Stomach smooth muscle (tissue), 2 donors: ENCODE measurements around the gene PRRG2.

Experiments used
- H3K27ac ChIP-seq: one replicate; pipeline ENCODE4 v1.7.0; 2013; ENCODE audit warnings: mild to moderate bottlenecking, low read length, inconsistent platforms
- H3K27me3 ChIP-seq, 2 donors: one replicate each; pipeline ENCODE4 v1.7.0; 2013; ENCODE audit warnings: low read length in 2 of 2; ENCODE audit not compliant: insufficient read depth in 2 of 2, control insufficient read depth in 1 of 2
- H3K36me3 ChIP-seq, 2 donors: one replicate each; pipeline ENCODE4 v1.7.0; 2013; ENCODE audit warnings: low read length in 2 of 2; ENCODE audit not compliant: control insufficient read depth in 2 of 2, insufficient read depth in 2 of 2
- H3K4me1 ChIP-seq: one replicate; pipeline ENCODE4 v1.7.0; 2013; ENCODE audit warnings: low read length; ENCODE audit not compliant: control insufficient read depth, insufficient read depth
- H3K4me3 ChIP-seq, 2 donors: one replicate each; pipeline ENCODE4 v1.7.0; 2013; ENCODE audit warnings: low read length in 2 of 2
- H3K9ac ChIP-seq, 2 donors: one replicate each; pipeline ENCODE4 v1.7.0; 2013; ENCODE audit warnings: low read length in 2 of 2, mild to moderate bottlenecking in 1 of 2
- H3K9me3 ChIP-seq, 2 donors: one replicate each; pipeline ENCODE4 v1.7.0; 2013; ENCODE audit warnings: low read length in 2 of 2; ENCODE audit not compliant: control insufficient read depth in 2 of 2
- donor health status: healthy.
- donor health status: Pancreatic carcinoma.

PRRG2 gene

DNA sequence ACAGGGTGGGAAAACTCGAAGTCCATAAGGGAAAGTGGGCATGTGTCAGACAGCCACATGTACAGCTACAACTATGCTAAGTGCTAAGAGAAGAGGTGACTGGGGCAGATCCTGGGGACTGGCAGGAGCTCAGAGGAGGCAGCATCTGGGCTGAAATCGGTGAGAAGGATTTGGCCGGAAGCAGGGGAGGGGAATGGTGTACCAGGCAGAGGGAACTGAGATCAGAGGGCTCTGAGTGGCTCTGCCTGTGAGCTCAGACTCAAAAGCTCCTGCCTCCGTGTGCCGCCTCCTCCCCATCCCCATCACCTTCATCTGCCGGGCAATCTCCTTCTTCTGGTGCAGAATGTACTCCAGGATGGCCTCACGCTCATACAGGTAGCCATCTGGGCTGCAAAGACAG, 22.5 kb upstream of the PRRG2 start:
- Histone ChIP-seq H3K9me3 (no peaks in the 10 kb centered on the region), H3K4me3 (no peak overlapping the region), H3K36me3 (peaks cover 24 to 35% of the 10 kb centered on the region in 2 donors), H3K27me3 (no peaks in the 10 kb centered on the region), H3K9ac (no peak overlapping the region), H3K27ac (no peak overlapping the region), H3K4me1 (peaks cover 15% of the 10 kb centered on the region)

DNA sequence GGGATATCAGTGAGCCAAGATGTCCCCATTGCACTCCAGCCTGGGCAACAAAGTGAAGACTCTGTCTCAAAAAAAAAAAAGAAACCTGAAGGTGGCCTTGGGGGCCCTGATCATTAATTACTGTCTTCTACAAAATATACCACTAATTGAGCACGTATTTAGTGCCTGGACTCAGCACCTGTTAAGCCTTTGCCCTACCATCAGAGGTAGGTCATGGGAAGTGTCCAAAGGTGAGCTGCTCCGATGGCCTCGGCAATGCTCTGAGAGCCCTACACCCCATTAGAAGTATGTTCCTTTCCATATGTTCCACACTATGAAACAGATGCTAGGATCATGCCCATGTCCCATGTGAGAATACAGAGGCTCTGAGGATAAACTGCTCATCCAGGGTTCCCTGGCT, 21.7 kb upstream of the PRRG2 start:
- Histone ChIP-seq H3K4me1 (peaks cover 17% of the 10 kb centered on the region), H3K27ac (no peak overlapping the region), H3K27me3 (no peaks in the 10 kb centered on the region), H3K9me3 (no peaks in the 10 kb centered on the region), H3K9ac (no peak overlapping the region), H3K4me3 (no peak overlapping the region), H3K36me3 (peaks cover 24 to 33% of the 10 kb centered on the region in 2 donors)

DNA sequence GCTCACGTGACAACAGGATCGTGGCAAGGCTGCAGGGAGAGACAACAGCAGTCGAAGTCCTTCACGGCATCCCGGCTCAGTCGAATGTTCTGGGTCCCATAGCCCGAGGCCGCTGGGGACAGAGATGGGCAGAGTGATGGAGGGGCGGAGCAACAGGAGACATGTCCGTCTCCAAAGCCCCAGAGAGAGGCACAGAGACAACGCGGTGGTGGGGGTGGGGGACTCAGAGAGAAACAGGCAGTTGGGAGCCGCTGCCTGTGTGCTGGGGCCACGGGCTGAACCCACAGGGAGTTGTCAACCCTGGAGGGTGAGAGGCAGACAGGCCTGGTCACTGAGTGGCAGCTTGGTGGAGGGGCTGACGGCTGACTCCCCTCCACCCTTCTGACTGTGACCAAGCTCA, 21.2 kb upstream of the PRRG2 start:
- no peak overlapping the region for H3K27ac ChIP-seq
- no peak overlapping the region for H3K4me3 ChIP-seq
- H3K36me3 ChIP-seq = peaks cover 24 to 30% of the 10 kb centered on the region in 2 donors
- H3K9ac ChIP-seq = no peak overlapping the region
- H3K9me3 ChIP-seq = no peaks in the 10 kb centered on the region
- peaks cover 21% of the 10 kb centered on the region for H3K4me1 ChIP-seq
- H3K27me3 ChIP-seq = no peaks in the 10 kb centered on the region

DNA sequence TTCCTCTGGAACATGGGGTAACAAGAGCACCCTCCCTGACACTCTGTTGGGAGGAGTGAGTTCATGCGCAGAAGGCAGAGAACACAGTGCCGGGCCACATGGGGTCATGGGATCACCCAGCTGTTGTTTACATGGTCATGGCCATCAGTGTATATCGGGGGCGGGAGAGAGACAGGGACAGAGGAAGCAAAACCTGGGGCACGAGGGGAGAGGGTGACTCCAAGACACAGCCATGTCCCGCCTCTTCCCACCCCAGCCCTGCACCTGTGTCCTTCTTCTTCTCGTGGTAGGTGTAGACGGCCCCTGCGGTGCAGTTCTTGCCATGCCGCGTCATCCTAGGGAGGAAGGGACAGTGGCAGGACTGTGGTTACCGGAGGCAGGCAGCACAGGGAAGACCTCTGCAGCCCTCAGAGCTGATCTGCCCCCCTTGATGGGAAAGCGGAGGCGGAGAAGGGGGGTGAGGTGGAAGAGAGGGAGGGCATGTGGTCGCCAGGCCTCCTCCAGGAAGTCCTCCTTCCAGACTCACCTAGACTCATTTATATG, 20.7 kb upstream of the PRRG2 start:
- Histone ChIP-seq H3K9me3 (no peaks in the 10 kb centered on the region), H3K9ac (no peak overlapping the region), H3K36me3 (peaks cover 24 to 29% of the 10 kb centered on the region in 2 donors), H3K27me3 (no peaks in the 10 kb centered on the region), H3K4me3 (no peak overlapping the region), H3K27ac (no peak overlapping the region), H3K4me1 (peaks cover 25% of the 10 kb centered on the region)

DNA sequence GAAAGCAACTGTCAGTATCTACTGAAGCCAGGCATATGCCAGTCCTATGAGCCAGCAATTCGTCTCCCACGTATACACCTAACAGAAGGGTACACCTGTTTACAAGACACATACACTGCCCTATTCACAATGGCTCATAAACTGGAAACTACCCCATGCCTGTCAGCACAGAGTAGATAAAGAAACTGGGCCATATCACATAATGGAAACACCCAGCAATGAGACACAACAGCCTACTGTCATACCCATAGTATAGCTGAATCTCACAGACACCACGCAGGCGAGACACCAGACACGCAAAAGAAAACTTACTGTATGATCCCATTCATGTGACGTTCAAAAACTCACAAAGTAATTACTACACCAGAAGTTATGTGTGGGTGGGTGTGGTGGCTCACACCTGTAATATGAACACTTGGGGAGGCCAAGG, 16.5 kb upstream of the PRRG2 start:
- Histone ChIP-seq H3K36me3 (peaks cover 7% of the 10 kb centered on the region in 2 donors), H3K9me3 (no peaks in the 10 kb centered on the region), H3K27ac (no peak overlapping the region), H3K4me3 (no peak overlapping the region), H3K27me3 (no peaks in the 10 kb centered on the region), H3K9ac (no peak overlapping the region), H3K4me1 (peaks cover 17% of the 10 kb centered on the region)

DNA sequence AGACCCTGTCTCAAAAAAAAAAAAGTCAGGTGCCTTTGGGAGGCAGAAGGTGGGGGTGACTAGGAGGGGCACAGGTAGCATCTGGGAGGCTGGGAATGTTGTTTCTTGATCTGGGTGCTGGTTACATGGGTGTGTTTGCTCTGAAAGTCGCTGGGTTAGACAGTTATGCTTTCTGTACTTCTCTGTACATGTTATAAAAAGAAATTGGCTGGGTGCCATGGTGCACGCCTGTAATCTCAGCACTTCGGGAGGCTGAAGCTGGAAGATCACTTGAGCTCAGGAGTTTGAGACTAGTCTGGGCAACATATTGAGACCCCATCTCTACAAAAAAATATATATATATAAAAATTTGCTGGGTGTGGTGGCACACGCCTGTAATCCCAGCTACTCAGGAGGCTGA, 15.9 kb upstream of the PRRG2 start:
- Histone ChIP-seq H3K4me1 (peaks cover 15% of the 10 kb centered on the region), H3K9ac (peak overlapping the region in 1 of 2 donors; percentile 13), H3K36me3 (peaks cover under 1 to 2% of the 10 kb centered on the region in 2 donors), H3K27me3 (no peaks in the 10 kb centered on the region), H3K9me3 (no peaks in the 10 kb centered on the region), H3K27ac (no peak overlapping the region), H3K4me3 (peak overlapping the region in 1 of 2 donors; percentile 8)

DNA sequence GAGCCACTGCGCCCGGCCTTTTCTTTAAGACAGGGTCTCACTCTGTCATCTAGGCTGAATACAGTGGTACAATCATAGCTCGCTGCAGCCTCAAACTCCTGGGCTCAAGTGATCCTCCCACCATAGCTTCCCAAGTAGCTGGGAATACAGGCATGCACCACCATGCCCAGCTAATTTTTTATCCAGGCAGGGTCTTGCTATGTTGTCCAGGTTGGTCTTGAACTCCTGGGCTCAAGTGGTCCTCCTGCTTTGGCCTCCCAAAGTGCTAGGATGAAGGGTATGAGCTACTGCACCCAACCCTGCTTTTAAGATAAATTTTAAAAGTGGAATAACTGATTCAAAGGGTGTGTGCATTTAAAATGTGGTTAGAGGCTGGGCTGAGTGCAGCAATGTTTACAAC, 14.8 kb upstream of the PRRG2 start:
- no peaks in the 10 kb centered on the region for H3K36me3 ChIP-seq
- no peaks in the 10 kb centered on the region for H3K27me3 ChIP-seq
- peaks cover 15% of the 10 kb centered on the region for H3K4me1 ChIP-seq
- H3K27ac ChIP-seq = no peak overlapping the region
- no peak overlapping the region for H3K4me3 ChIP-seq
- no peak overlapping the region for H3K9ac ChIP-seq
- H3K9me3 ChIP-seq = no peaks in the 10 kb centered on the region

DNA sequence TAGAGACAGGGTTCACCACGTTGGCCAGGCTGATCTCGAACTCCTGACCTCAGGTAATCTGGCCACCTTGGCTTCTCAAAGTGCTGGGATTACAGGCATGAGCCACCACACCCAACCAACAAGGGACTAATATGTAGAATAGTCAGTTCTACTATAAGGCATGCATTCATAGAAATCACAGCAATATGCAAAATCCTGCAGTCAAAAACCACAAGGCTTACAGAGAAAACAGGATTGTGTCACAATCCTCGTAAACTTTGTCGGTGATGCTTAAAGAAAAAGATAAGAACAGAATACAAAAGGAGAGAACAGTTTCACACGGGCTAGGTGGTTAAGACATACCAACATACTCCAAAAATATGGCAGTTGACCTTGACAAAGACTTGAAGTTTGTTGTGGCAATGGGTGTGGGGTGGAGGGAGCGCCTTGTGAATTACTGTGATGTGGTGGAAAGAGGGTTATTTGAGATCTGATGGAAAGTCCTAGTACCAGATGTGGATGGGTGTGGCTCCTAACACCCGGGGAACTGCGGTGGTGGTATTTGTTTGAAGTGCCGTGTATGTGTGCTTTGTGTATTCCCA, 13.2 kb upstream of the PRRG2 start:
- Histone ChIP-seq H3K36me3 (peaks cover 0 to under 1% of the 10 kb centered on the region in 2 donors), H3K4me3 (no peak overlapping the region), H3K27ac (no peak overlapping the region), H3K9ac (no peak overlapping the region), H3K4me1 (peaks cover 15% of the 10 kb centered on the region), H3K27me3 (no peaks in the 10 kb centered on the region), H3K9me3 (no peaks in the 10 kb centered on the region)

DNA sequence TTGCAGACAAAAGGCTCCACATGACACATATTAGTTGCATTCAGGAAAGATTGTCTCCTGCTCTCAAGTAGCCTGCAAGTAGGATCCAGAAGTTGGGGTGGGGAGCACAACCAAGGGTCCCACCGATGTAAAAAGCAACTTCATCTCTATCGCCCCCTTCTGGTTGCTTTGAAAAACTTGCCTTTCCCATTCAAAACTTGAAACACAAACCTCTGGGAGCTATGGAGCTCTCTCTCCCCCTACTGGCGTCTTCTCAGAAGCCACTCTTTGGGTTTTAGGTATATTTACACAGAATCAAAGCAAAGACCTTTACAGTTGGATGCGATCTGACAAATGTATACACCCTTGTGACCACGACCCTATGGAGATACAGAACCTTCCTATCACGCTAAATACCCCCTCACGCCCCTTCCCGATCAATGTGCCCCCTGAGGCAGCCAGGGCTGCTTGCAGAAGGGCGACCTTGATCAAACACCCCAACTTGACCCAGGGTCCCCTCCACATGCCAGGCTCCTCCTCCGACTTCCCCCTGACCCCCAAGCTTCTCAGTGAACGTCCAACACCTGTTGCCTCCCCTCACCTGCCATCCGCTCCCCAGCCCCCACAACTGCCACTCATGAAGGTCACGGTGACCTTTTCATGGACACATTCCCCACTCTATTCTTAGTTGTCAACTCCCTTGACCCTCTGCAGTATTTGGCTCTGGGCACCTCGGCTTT, 10.8 kb upstream of the PRRG2 start:
- no peak overlapping the region for H3K4me3 ChIP-seq
- H3K9ac ChIP-seq = no peak overlapping the region
- H3K27ac ChIP-seq = no peak overlapping the region

DNA sequence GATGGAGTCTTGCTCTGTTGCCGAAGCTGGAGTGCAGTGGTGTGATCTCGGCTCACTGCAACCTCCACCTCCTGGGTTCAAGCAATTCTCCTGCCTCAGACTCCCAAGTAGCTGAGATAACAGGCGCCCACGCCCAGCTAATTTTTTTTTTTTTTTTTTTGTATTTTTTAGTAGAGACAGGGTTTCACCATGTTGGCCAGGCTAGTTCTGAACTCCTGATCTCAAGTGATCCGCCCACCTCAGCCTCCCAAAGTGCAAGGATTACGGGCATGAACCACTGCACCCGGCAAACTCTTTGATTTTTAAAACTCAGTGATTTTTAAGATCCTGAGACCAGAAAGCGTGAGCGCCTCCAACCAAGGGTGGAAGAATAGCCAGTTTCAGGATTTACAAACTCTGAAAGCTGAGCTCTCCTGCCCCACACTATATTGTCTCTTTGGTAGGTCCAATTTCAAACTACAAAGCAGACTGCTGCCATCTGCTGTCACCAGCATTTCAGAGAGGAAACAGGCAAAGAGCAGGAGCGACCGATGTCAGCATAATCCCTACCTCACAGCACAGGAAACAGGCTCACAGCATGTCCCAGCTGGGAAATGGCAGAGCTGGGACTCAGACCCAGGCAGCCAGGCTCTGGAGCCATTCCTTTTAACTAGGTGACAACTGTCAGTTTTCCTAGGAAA, 10.0 kb upstream of the PRRG2 start:
- Histone ChIP-seq H3K4me1 (peaks cover 4% of the 10 kb centered on the region), H3K36me3 (peaks cover 7 to 10% of the 10 kb centered on the region in 2 donors), H3K9me3 (no peaks in the 10 kb centered on the region), H3K27ac (no peak overlapping the region), H3K9ac (no peak overlapping the region), H3K27me3 (no peaks in the 10 kb centered on the region), H3K4me3 (no peak overlapping the region)

More for the DNA sequence above, 10.8 kb upstream of the PRRG2 start:
- peaks cover 2 to 7% of the 10 kb centered on the region in 2 donors for H3K36me3 ChIP-seq
- H3K27me3 ChIP-seq = no peaks in the 10 kb centered on the region
- no peaks in the 10 kb centered on the region for H3K9me3 ChIP-seq
- peaks cover 5% of the 10 kb centered on the region for H3K4me1 ChIP-seq
